HG03103 (cell line): ENCODE measurements around the gene LTO1.

ENCODE experiments used
- ATAC-seq: cut with Tn5 transposase; IDR thresholded peaks from one replicate; pipeline ENCODE4 v1.9.1; 2021; ENCODE audit warnings: low read depth; ENCODE audit not compliant: unreplicated experiment

LTO1 gene, protein sequence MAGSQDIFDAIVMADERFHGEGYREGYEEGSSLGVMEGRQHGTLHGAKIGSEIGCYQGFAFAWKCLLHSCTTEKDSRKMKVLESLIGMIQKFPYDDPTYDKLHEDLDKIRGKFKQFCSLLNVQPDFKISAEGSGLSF

DNA sequence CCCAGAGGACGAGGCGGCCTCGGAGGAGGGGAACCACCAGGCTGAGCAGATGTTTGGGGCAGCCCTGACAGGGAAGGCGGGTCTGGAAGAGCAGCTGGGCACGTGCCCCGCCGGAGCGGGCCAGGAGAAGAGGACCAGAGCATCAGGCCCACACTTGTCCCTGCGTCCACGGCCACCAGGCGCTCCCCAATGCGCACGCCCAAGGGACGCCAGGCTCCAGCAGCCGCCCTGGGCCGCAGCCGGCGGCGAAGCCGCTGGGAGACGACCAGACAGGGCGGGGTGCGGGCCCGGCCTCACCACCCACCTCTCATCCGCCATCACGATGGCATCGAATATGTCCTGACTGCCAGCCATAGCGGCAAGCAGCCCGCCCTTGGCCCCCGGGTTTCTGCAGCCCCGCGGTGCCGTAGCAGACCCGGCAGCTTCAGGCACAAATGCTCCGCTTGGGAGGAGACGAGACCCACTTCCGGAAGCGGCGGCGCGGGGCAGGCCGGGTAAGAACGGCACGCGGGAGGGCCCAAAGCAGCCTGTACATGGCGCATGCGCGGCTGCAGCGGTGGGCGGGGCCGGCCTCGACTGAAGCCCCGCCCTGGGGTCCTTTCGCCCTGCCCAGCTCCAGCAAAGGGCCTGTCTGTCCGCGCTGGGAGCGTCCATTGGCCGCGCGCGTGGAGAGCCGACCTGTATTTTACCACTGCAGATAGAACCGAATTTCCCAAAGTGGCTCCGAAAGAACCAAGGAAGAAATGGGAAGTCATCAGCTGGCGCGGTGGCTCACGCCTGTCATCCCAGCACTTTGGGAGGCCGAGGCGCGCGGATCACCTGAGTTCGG lies at the start of gene LTO1:
LTO1 (minus strand) TSS at position 468 of the 829 bp plus-strand sequence; CDS start at position 354, 114 bp downstream.
- peak; percentile 79 for ATAC-seq

GRCh38 chr11:69721745-69722144 lies 46.6 kb upstream of the LTO1 start:
- no peak for ATAC-seq

GRCh38 chr11:69721106-69721505 lies 46.0 kb upstream of the LTO1 start:
- ATAC-seq: no peak

- no peak for ATAC-seq
Observed at GRCh38 chr11:69718912-69719311, 43.8 kb upstream of the LTO1 start.

- ATAC-seq: no peak
Observed at GRCh38 chr11:69718147-69718546, 43.0 kb upstream of the LTO1 start.

DNA sequence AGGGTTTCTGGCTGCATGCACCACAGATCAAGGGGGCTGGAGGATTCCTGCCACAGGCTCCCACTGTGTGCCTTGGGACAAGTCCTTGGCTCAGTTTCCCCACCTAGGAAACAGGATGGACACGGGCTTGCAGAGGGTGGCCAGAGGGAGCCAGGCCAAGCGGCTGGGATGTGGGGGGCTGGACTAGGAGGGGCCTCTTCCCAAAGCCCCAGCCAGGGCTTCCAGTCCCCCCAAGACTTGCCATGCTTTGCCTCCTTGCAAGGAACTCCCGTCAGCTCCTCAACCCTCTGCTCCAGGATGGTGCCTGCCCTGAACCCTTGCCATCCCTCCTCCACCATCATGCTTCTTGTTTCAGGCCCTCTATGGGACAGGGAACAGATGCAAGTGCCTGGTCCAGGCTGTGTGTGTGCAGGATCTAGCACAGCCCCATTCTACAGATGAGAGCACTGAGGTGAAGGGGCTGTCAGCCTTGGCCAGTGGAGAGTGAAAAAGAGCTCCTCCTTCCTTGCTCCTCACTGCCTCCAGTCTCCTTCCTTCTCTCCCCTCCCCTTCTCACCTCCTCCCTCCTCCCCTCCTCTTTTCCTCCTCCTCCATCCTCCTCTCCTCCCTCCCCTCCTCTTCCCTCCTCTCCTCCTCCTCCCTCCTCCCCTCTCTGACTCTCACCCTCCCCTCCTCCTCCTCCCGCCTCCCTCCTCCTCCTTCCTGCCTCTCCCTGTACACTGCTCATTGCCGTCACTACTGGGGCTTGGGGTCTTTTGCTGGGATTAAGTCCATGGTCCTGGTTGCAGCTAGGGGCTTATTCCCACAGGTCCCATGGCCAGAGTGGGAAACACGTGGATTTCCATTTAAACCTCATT lies 42.0 kb upstream of the LTO1 start:
- no peak for ATAC-seq

- no peak for ATAC-seq
Observed at GRCh38 chr11:69716099-69716498, 40.9 kb upstream of the LTO1 start.

GRCh38 chr11:69715446-69715845 lies 40.3 kb upstream of the LTO1 start:
- no peak for ATAC-seq

- no peak for ATAC-seq
Observed at GRCh38 chr11:69711822-69712801, 37.0 kb upstream of the LTO1 start.

DNA sequence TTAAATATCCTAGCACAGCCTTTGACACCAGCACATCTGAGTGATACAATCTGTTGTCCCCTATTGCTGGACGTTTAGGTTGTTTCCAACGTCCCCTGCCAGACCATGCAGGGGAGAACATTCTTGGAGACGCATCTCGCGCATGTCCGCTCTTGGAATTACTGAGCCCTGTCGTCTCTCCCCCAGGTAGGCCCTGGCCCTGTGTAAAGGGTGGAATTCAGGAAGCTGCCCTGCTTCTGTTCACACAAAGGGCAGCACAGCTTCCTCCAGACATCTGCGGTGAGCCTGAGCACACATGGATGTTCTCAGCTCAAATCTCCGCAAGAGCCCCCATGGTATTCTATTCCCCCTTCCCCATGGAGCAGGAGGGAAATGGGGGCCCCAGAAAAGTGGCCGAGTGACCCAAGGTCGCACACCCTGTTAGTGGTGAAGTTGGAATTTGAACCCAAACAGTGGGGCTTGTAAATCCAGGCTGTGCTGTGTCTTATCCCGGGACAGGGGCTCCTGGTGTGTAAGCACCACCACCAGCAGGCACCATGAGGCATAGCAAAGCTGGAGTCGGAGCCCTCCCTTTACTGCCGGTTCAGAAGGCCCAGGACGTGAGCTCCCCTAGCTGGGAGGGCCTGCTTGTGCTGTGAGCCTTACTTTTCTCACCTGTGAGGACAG lies 33.7 kb upstream of the LTO1 start:
- no peak for ATAC-seq

DNA sequence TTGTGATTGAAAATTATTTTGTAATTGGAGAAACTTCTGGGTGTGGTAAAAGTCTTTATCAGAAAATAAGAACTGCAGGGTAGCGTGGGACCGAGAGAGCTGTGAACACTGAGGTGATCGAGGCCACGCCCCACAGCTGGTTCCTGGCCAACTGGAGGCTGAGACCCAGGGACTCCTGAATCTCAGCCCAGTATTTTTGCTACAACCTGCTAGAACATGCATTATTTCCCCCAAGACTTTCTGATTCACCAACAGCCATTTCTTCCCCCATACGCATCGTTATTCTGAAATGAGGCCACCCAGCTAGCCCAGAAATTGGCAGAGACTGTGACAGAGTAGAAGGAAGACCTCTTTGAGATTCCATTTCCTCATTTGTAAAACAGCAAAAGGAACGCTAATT lies 32.0 kb upstream of the LTO1 start:
- no peak for ATAC-seq

DNA sequence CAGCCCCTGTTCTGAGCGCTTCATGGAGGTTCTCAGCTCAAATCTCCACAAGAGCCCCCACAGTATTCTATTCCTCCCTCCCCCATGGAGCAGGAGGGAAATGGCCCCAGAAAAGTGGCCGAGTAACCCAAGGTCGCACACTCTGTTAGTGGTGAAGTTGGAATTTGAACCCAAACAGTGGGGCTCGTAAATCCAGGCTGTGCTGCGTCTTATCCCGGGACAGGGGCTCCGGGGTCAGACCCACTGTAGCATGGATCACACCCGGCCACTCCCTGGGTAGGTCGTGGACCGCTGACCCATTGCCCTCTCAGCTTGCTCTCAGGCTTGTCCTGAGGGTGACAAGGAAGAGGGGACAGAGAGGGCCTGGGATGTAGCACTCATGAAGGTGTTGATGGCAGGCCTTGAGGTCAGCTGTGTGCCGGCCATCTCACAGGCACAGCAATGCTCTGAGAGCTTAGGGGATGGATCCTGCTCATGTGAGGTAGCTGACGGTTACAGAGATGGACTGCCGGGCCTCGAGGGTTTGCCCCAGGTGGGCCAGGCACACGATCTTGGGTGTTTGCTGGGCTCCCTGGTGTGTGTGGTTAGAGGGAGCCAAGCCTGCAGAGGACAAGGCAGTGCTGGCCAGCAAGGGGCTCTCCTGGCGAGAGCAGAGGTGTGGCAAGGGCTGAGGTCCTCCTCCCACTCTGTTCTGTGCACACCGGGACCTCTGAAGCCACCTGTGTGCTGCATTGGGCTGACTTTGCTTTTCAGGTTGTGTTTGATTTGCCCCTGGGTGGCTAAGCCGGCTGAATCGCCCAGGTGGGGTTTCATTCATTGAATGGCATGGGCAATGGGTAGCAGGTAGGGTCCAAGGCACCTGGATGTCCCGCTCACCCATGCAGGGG lies 31.0 kb upstream of the LTO1 start:
- ATAC-seq: no peak

DNA sequence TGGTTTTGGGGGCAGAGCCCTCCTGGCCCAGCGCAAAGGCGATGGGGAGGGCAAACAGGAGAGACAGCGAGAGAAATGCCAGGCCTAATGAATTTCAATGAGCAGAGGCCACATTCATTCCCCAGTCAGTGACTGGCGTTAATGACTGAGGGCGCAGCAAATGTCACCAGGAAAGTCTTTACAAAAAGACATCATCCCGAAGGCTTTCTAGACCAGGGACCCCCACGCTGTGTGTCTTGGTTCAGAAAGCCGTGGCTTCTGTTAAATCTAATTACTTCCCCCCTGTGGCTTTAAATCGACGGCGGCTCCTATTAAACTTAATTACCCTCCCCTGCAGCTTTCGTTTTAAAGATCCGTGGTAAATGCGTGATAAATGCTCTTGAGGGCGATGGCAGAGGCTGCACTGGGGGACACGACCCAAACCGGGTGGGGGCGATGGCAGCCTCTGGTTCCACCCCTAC lies 30.2 kb upstream of the LTO1 start:
- ATAC-seq: no peak

GRCh38 chr11:69704508-69705253 lies 29.5 kb upstream of the LTO1 start:
- ATAC-seq: no peak

GRCh38 chr11:69703768-69704507 lies 28.8 kb upstream of the LTO1 start, which contains the start of gene FGF19:
FGF19 (minus strand) TSS chr11:69704022; CDS start chr11:69703876, 146 bp downstream.
- no peak for ATAC-seq

- no peak for ATAC-seq
Observed at GRCh38 chr11:69703453-69703767, 28.3 kb upstream of the LTO1 start.

DNA sequence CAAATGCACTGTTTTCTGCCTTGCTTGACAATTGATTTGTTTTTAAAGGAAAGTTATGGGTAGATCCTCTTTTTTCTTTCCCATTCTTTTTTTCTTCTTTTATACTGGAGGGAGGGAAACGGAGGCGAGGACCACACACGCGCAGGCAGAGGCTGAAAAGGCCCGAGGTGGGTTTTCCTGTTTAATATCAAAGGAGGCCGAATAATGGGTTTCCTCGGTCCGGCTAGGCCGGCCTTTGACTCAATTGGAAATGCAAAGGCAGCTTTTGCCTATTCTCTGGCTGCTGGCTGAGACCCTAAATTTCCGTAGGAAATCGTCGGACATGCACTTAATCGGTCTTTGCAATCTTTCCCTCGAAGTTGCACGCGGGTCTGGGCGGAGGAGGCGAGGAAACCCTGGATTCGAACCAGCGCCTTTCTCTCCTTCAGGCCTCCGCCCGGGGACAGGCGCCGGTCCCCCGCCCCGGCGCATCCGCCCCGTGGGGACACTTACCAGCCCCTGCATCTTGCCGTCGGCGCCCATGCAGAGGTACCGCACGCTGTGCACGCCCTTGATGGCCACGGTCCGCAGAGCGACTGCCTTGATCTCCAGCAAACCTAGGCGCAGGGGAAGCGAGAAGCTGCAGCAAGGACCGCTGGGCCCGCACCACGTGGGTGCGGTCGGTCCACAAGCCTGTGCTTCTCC lies 27.8 kb upstream of the LTO1 start:
- ATAC-seq: no peak
